ENCODE results near the gene KIF2A. TPM values are rescaled to one million over a fixed set of nuclear protein-coding genes. Genes with fewer than 3 reads are reported as not detected.

The KIF2A gene
- total RNA-seq, 1 donor from 2014 or later: 30.3 TPM

GRCh38 chr5:62395210-62395950 lies 89.4 kb downstream of the KIF2A start:
- Histone ChIP-seq H3K27ac (ENCODE audit: low read depth, low read length) (no peak overlapping the region), H3K27me3 (ENCODE audit: control insufficient read depth in 3 of 3, insufficient read depth in 3 of 3, low read length in 3 of 3) (no peaks in the 10 kb centered on the region), H3K36me3 (ENCODE audit: control insufficient read depth in 3 of 3, insufficient read depth in 3 of 3, low read length in 3 of 3) (peaks cover 27 to 59% (median 35%) of the 10 kb centered on the region in 3 donors), H3K4me3 (ENCODE audit: low read length in 3 of 3) (no peak overlapping the region), H3K4me1 (ENCODE audit: control insufficient read depth in 3 of 3, insufficient read depth in 3 of 3, low read length in 3 of 3) (no peaks in the 10 kb centered on the region), H3K9ac (ENCODE audit: low read depth in 1 of 3, low read length in 3 of 3) (no peak overlapping the region), H3K9me3 (ENCODE audit: control insufficient read depth in 3 of 3, low read length in 3 of 3) (no peaks in the 10 kb centered on the region)

GRCh38 chr5:62403411-62404250 lies 97.6 kb downstream of the KIF2A start, which contains the start of gene DIMT1:
Gene DIMT1, minus strand, starts transcription at chr5:62403905. Its CDS starts 133 bp downstream, at chr5:62403772.
- peaks cover 8 to 15% (median 13%) of the 10 kb centered on the region in 3 donors for H3K4me1 ChIP-seq (ENCODE audit: control insufficient read depth in 3 of 3, insufficient read depth in 3 of 3, low read length in 3 of 3)
- H3K9me3 ChIP-seq (ENCODE audit: control insufficient read depth in 3 of 3, low read length in 3 of 3): no peaks in the 10 kb centered on the region
- peak within 1 kb of the TSS; percentile 92 to 97 (median 94) for H3K9ac ChIP-seq (ENCODE audit: low read depth in 1 of 3, low read length in 3 of 3)
- peak within 1 kb of the TSS; percentile 68 to 97 (median 81) for H3K4me3 ChIP-seq (ENCODE audit: low read length in 3 of 3)
- no peaks in the 10 kb centered on the region for H3K27me3 ChIP-seq (ENCODE audit: control insufficient read depth in 3 of 3, insufficient read depth in 3 of 3, low read length in 3 of 3)
- peak within 1 kb of the TSS; percentile 96 for H3K27ac ChIP-seq (ENCODE audit: low read depth, low read length)
- peaks cover 7 to 8% (median 7%) of the 10 kb centered on the region in 3 donors for H3K36me3 ChIP-seq (ENCODE audit: control insufficient read depth in 3 of 3, insufficient read depth in 3 of 3, low read length in 3 of 3)

DNA sequence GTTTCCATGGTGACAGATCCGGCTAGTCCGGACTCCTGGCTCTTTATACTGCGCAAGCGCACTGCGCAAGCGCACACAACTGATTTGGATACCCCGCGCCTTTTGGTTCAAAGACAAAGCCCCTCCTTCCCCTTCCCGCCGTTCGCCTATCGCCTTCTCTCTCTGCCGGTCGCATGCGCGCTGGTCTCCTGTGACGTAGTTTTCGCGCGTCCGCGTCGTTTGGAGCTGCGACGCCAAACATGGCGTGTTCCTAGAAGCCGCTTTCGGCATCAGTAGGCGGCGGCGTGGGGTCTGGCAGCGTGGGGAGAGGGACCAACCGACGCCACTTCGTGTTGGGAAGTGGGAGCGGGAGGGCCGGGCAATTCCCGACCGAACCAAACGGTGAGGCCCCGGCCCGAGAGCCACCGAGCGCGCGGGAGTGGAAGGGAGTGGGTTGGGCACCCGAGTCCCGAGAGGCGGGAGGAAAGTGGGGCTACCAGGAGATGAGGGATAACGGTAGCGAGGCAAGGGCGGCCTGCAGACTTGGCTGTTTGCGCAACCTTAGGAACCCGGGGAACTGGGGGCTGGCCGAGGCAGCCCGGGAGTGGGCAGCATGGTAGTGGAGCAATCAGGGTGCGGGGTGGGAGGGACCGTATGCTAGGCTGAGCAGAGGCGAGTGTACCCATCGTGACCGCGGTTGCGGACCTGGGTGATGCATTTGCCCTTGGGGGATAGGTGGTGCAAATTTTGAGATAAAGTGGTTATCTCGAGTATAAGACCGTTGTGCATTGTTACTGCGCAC lies 106.7 kb downstream of the KIF2A start, which contains the start of gene IPO11:
Gene IPO11 (plus strand): TSS at position 215 of the 781 bp plus-strand sequence. CDS start 24,517 bp downstream, outside the sequence.
- peak within 1 kb of the TSS; percentile 81 to 95 (median 93) for H3K4me3 ChIP-seq (ENCODE audit: low read length in 3 of 3)
- H3K27me3 ChIP-seq (ENCODE audit: control insufficient read depth in 3 of 3, insufficient read depth in 3 of 3, low read length in 3 of 3): no peaks in the 10 kb centered on the region
- H3K4me1 ChIP-seq (ENCODE audit: control insufficient read depth in 3 of 3, insufficient read depth in 3 of 3, low read length in 3 of 3): peaks cover 10 to 17% (median 13%) of the 10 kb centered on the region in 3 donors
- peak within 1 kb of the TSS; percentile 81 to 91 (median 82) for H3K9ac ChIP-seq (ENCODE audit: low read depth in 1 of 3, low read length in 3 of 3)
- no peaks in the 10 kb centered on the region for H3K9me3 ChIP-seq (ENCODE audit: control insufficient read depth in 3 of 3, low read length in 3 of 3)
- peak within 1 kb of the TSS; percentile 59 for H3K27ac ChIP-seq (ENCODE audit: low read depth, low read length)
- H3K36me3 ChIP-seq (ENCODE audit: control insufficient read depth in 3 of 3, insufficient read depth in 3 of 3, low read length in 3 of 3): peaks cover 0 to 2% (median 0%) of the 10 kb centered on the region in 3 donors

DNA sequence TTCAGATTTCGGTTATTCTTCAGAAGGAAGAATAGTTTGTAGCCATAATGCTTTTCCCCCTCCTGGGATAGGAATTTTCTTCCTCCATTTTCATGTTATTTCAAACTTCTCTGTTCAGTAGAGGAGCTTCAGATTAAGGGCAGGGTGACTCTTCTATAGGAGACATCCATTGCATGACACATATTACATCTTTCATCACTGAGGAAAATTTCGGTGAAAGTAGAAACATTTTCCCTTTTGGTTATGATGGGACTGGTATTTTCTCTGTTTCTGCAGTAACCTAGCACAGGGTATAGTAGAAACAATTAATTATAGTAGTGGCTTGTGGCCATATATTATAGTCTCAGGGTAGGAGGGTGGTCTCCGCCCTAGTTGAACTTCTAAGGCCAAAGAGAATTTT lies 107.7 kb downstream of the KIF2A start:
- Histone ChIP-seq H3K4me1 (ENCODE audit: control insufficient read depth in 3 of 3, insufficient read depth in 3 of 3, low read length in 3 of 3) (peaks cover 15 to 24% (median 18%) of the 10 kb centered on the region in 3 donors), H3K27me3 (ENCODE audit: control insufficient read depth in 3 of 3, insufficient read depth in 3 of 3, low read length in 3 of 3) (no peaks in the 10 kb centered on the region), H3K4me3 (ENCODE audit: low read length in 3 of 3) (peak overlapping the region; percentile 81 to 95 (median 93)), H3K27ac (ENCODE audit: low read depth, low read length) (no peak overlapping the region), H3K36me3 (ENCODE audit: control insufficient read depth in 3 of 3, insufficient read depth in 3 of 3, low read length in 3 of 3) (peaks cover 0 to 2% (median 0%) of the 10 kb centered on the region in 3 donors), H3K9me3 (ENCODE audit: control insufficient read depth in 3 of 3, low read length in 3 of 3) (no peaks in the 10 kb centered on the region), H3K9ac (ENCODE audit: low read depth in 1 of 3, low read length in 3 of 3) (peak overlapping the region in 1 of 3 donors; percentile 91)

DNA sequence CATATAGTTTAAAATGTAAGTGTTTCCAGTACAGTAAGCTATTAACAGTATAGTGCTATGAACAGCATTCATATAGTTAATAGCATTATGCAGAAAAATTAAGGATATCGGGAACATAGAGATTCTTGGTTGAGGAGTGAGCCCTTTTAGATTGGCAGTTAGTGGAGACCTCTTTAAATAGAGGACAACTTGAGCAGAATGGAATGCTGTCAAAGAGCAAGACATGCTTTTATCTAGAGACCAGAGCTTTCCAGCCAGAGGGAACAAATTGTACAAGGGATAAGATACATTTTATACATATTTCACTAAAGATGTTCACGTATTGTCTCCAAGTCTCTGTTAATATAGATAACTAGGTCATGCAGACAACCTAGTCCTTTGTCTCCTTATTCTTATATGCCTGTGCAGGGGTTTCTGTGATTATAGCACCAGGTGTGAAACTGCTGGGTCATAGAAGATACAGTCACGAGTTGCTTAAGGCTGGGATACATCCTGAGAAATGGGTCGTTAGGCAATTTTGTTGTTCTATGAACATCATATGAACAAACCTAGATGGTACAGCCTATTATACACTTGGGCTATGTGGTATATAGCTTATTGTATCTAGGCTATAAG lies 112.6 kb downstream of the KIF2A start:
- Histone ChIP-seq H3K4me1 (ENCODE audit: control insufficient read depth in 3 of 3, insufficient read depth in 3 of 3, low read length in 3 of 3) (peaks cover 9 to 21% (median 12%) of the 10 kb centered on the region in 3 donors), H3K9me3 (ENCODE audit: control insufficient read depth in 3 of 3, low read length in 3 of 3) (no peaks in the 10 kb centered on the region), H3K27me3 (ENCODE audit: control insufficient read depth in 3 of 3, insufficient read depth in 3 of 3, low read length in 3 of 3) (no peaks in the 10 kb centered on the region), H3K36me3 (ENCODE audit: control insufficient read depth in 3 of 3, insufficient read depth in 3 of 3, low read length in 3 of 3) (no peaks in the 10 kb centered on the region), H3K9ac (ENCODE audit: low read depth in 1 of 3, low read length in 3 of 3) (peak overlapping the region in 1 of 3 donors; percentile 20), H3K4me3 (ENCODE audit: low read length in 3 of 3) (no peak overlapping the region), H3K27ac (ENCODE audit: low read depth, low read length) (no peak overlapping the region)

DNA sequence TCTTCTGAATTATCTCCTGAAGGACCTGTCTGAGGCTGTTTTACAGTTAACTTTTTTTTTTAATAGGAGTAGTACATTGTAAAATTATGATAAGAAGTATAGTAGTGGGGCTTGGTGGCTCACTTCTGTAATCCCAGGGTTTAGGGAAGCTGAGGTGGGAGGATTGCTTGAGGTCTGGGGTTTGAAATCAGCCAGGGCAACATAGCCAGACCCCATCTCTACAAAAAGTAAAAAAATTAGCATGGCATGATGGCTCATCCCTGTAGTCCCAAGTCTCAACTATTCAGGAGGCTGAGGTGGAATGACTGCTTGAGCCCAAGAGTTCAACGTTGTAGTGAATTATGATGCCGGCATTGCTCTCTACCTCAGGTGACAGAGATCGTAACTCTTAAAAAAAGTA lies 113.6 kb downstream of the KIF2A start:
- Histone ChIP-seq H3K36me3 (ENCODE audit: control insufficient read depth in 3 of 3, insufficient read depth in 3 of 3, low read length in 3 of 3) (no peaks in the 10 kb centered on the region), H3K27me3 (ENCODE audit: control insufficient read depth in 3 of 3, insufficient read depth in 3 of 3, low read length in 3 of 3) (no peaks in the 10 kb centered on the region), H3K9me3 (ENCODE audit: control insufficient read depth in 3 of 3, low read length in 3 of 3) (no peaks in the 10 kb centered on the region), H3K9ac (ENCODE audit: low read depth in 1 of 3, low read length in 3 of 3) (no peak overlapping the region), H3K4me1 (ENCODE audit: control insufficient read depth in 3 of 3, insufficient read depth in 3 of 3, low read length in 3 of 3) (peaks cover 4 to 12% (median 8%) of the 10 kb centered on the region in 3 donors), H3K27ac (ENCODE audit: low read depth, low read length) (no peak overlapping the region), H3K4me3 (ENCODE audit: low read length in 3 of 3) (no peak overlapping the region)

- Histone ChIP-seq H3K27ac (ENCODE audit: low read depth, low read length) (no peak overlapping the region), H3K9ac (ENCODE audit: low read depth in 1 of 3, low read length in 3 of 3) (no peak overlapping the region), H3K9me3 (ENCODE audit: control insufficient read depth in 3 of 3, low read length in 3 of 3) (no peaks in the 10 kb centered on the region)
Observed at GRCh38 chr5:62421414-62421813, 115.4 kb downstream of the KIF2A start.

DNA sequence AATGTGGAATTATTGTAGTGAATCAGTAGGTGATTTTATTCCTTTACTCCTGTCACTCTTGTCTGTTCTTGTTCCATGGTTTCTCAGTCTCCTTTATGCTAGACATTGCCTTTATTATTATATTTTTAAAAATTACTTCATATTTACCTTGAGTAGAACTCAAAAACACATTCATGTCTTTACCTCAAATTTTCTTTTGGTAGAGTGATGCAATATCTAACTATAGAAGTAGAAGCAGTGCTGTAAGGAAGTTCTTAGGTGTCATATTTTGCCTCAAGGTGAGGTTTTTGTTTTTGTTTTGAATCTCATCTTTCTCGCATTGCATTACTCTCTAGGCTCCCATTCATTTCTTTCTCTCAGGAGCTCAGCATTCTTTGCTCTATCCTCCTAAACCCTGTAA lies 118.8 kb downstream of the KIF2A start:
- Histone ChIP-seq H3K4me1 (ENCODE audit: control insufficient read depth in 3 of 3, insufficient read depth in 3 of 3, low read length in 3 of 3) (no peaks in the 10 kb centered on the region), H3K27ac (ENCODE audit: low read depth, low read length) (no peak overlapping the region), H3K9me3 (ENCODE audit: control insufficient read depth in 3 of 3, low read length in 3 of 3) (no peaks in the 10 kb centered on the region), H3K9ac (ENCODE audit: low read depth in 1 of 3, low read length in 3 of 3) (no peak overlapping the region), H3K27me3 (ENCODE audit: control insufficient read depth in 3 of 3, insufficient read depth in 3 of 3, low read length in 3 of 3) (no peaks in the 10 kb centered on the region), H3K36me3 (ENCODE audit: control insufficient read depth in 3 of 3, insufficient read depth in 3 of 3, low read length in 3 of 3) (no peaks in the 10 kb centered on the region), H3K4me3 (ENCODE audit: low read length in 3 of 3) (no peak overlapping the region)

More at GRCh38 chr5:62421414-62421813, 115.4 kb downstream of the KIF2A start:
- no peak overlapping the region for H3K4me3 ChIP-seq (ENCODE audit: low read length in 3 of 3)
- peaks cover 4 to 10% (median 8%) of the 10 kb centered on the region in 3 donors for H3K4me1 ChIP-seq (ENCODE audit: control insufficient read depth in 3 of 3, insufficient read depth in 3 of 3, low read length in 3 of 3)
- no peaks in the 10 kb centered on the region for H3K27me3 ChIP-seq (ENCODE audit: control insufficient read depth in 3 of 3, insufficient read depth in 3 of 3, low read length in 3 of 3)
- no peaks in the 10 kb centered on the region for H3K36me3 ChIP-seq (ENCODE audit: control insufficient read depth in 3 of 3, insufficient read depth in 3 of 3, low read length in 3 of 3)
